ENCODE data around the gene ZFHX3.

The ZFHX3 gene

DNA sequence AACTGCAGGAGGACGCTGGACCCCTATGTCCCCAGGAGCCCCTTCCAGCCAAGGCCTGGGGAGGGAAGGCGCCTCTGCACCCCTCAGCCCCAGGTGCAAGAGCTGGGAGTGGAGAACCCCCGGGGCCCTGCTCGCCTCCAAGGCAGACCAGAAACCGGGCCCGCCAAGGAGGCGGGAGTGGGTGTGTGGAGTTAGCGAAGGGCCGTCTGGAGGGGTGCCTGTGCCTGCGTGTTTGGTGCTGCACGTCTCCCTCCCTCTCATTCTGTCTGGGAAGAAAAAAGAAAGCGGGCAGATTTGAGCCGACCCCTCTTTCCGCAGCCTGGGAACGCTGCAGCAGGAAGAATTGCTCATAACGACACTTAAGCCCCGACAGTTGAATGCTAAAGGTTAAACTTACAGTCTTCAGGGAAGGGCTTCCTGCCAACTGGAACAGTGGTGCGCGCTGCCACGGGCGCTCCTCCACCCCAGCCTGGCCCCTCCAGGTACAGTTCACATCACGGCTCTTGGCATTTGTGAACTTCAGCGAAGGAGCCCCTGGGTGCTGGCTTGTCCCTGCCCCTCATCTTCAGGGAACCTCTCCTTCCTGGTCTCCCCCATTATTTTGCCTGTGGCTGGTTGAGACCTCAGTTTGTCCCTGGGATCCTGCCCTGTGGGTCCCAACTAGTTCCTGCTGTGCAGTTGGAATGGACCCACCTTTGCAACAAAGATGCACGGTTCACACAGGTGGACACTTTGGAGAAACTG is 19.2 kb upstream of the ZFHX3 start:
- TF ChIP-seq, protein P1, sequence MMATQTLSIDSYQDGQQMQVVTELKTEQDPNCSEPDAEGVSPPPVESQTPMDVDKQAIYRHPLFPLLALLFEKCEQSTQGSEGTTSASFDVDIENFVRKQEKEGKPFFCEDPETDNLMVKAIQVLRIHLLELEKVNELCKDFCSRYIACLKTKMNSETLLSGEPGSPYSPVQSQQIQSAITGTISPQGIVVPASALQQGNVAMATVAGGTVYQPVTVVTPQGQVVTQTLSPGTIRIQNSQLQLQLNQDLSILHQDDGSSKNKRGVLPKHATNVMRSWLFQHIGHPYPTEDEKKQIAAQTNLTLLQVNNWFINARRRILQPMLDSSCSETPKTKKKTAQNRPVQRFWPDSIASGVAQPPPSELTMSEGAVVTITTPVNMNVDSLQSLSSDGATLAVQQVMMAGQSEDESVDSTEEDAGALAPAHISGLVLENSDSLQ (IDR thresholded peaks at IDR 0.05), result no peak
- TF ChIP-seq ARNT (IDR thresholded peaks at IDR 0.05) (no peak), CTBP1 (IDR thresholded peaks at IDR 0.05; ENCODE audit: borderline replicate concordance) (no peak), ZNF384 (IDR thresholded peaks at IDR 0.05) (no peak), BHLHE40 (IDR thresholded peaks at IDR 0.05; ENCODE audit: borderline replicate concordance) (no peak), SP1 (IDR thresholded peaks at IDR 0.05) (no peak)
- POLR2A ChIA-PET, result no interaction called here
- DNase-seq (ENCODE audit: extremely low spot score), result no peak
- CTCF ChIA-PET, result no interaction called here

DNA sequence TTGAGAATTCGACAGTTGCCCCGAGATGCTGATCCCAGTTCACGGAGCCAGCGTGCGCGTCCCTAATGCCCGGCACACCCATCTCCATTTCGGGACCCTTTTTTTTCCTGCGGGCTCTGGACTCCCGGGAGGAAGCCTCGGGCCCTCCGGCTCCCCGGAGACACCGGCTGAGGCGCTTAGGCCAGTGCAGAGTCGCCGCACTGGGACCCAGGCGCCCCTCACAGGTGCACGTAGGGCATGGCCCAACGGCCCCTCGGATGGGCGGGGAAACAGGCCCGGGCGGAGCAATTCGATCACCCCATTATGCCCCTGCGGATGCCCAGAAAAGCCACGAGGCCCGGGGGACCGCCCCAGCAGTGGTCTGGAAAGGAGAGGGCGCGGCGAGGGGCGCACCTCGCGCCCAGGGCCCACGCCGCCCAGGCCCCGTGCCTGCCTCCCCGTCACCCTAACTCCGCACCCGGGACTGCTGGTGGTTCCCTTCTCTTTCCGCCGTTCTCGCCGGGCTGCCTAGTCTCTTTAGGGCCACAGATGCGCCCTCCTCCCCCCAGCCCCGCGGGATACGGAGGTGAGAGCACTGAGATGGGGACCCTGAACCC is 18.5 kb upstream of the ZFHX3 start:
- POLR2A ChIA-PET, result no interaction called here

DNA sequence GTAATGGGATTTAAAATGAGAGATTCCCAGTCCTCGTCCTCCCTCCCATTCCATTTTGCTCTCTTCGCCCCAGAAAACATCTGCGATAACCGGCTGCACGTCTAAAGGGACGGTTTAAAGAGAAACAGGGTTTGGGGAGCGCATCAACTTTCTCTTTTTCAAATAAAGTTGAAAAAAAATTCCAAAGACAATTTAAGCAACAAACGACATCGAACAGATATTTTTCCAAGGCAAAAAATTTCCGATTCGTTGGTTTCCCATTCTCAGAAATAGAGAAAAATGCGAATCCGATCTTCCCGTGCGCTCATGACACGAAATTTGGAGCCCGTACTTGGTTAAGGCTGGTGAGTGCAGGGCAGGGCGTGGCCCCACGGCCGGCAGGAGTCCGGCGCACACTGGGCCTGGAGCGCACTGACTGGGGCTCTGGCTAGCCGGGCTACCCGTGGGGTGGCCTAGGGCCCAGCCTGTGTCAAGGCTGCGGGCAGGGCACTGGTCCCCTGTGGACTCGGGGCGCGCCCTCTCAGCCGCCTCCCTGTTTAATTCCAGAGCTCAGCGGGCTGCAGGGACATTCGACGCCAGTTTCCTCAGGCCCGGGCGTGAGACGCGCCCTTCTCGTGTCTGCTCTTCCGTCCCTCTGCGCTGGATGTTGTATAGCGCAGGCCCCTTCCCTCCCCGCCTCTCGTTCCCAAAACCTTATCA is 17.9 kb upstream of the ZFHX3 start:
- TF ChIP-seq, protein P1 (IDR thresholded peaks at IDR 0.05), result no peak
- TF ChIP-seq FOXK2 (IDR thresholded peaks at IDR 0.05) (no peak), L3MBTL2 (conservative IDR thresholded peaks at IDR 0.05) (no peak), TARDBP (IDR thresholded peaks at IDR 0.05) (no peak), LEF1 (IDR thresholded peaks at IDR 0.05; ENCODE audit: borderline replicate concordance) (no peak), FOXA1 (IDR thresholded peaks at IDR 0.05) (no peak), HDGF (IDR thresholded peaks at IDR 0.05; ENCODE audit: borderline replicate concordance) (no peak), ZNF384 (IDR thresholded peaks at IDR 0.05) (no peak), SP1 (IDR thresholded peaks at IDR 0.05) (no peak), CTBP1 (IDR thresholded peaks at IDR 0.05; ENCODE audit: borderline replicate concordance) (no peak), FOXM1 (IDR thresholded peaks at IDR 0.05; ENCODE audit: borderline replicate concordance) (no peak), SUZ12 (IDR thresholded peaks at IDR 0.05) (no peak), BHLHE40 (IDR thresholded peaks at IDR 0.05; ENCODE audit: borderline replicate concordance) (no peak), ELF4 (IDR thresholded peaks at IDR 0.05) (no peak), NFRKB (IDR thresholded peaks at IDR 0.05) (no peak), ARNT (IDR thresholded peaks at IDR 0.05) (no peak)
- ChIA-PET POLR2A (no interaction called here), CTCF (no interaction called here)
- no peak for DNase-seq (ENCODE audit: extremely low spot score)

More for the DNA sequence above, 18.5 kb upstream of the ZFHX3 start:
- no peak for DNase-seq (ENCODE audit: extremely low spot score)
- CTCF ChIA-PET, result no interaction called here
- no peak for TF ChIP-seq SP1 (IDR thresholded peaks at IDR 0.05)
- TF ChIP-seq ARNT (IDR thresholded peaks at IDR 0.05), result no peak
- TF ChIP-seq FOXM1 (IDR thresholded peaks at IDR 0.05; ENCODE audit: borderline replicate concordance), result no peak
- no peak for TF ChIP-seq FOXK2 (IDR thresholded peaks at IDR 0.05)
- TF ChIP-seq SUZ12 (IDR thresholded peaks at IDR 0.05), result no peak
- TF ChIP-seq BHLHE40 (IDR thresholded peaks at IDR 0.05; ENCODE audit: borderline replicate concordance), result no peak
- TF ChIP-seq FOXA1 (IDR thresholded peaks at IDR 0.05), result no peak
- TF ChIP-seq ZNF384 (IDR thresholded peaks at IDR 0.05), result no peak

DNA sequence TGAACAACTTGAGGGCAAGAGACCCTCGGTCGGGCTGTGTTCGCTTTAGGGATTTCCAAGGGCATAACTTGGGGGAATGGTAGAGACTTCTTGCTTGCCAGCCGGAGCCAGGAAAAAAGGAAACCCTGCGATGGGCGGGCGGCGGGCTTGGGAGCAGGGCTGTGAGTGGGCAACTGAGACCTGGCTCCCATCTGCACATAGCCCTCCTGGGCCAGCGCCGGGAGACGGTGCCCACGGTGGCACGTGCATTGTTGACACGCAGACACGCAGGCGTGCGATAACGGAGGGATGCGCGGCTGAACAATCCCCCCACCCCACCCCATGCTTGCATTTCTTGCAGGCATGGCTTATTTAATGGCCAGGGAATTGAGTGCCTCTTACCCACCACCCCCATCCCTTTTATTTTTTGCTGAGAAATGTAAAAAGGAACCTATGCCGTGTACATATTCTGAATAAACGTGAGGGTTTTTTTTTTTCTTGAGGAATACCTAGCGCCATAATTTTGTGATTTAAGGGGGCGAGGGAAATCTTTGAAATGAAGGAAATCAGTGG is 17.1 kb upstream of the ZFHX3 start:
- POLR2A ChIA-PET, result no interaction called here
- DNase-seq (ENCODE audit: extremely low spot score), result no peak
- CTCF ChIA-PET, result no interaction called here
- TF ChIP-seq ELF4 (IDR thresholded peaks at IDR 0.05) (no peak), FOXM1 (IDR thresholded peaks at IDR 0.05; ENCODE audit: borderline replicate concordance) (no peak), CTBP1 (IDR thresholded peaks at IDR 0.05; ENCODE audit: borderline replicate concordance) (no peak), L3MBTL2 (conservative IDR thresholded peaks at IDR 0.05) (no peak)
- TF ChIP-seq, protein P1 (IDR thresholded peaks at IDR 0.05), result no peak

DNA sequence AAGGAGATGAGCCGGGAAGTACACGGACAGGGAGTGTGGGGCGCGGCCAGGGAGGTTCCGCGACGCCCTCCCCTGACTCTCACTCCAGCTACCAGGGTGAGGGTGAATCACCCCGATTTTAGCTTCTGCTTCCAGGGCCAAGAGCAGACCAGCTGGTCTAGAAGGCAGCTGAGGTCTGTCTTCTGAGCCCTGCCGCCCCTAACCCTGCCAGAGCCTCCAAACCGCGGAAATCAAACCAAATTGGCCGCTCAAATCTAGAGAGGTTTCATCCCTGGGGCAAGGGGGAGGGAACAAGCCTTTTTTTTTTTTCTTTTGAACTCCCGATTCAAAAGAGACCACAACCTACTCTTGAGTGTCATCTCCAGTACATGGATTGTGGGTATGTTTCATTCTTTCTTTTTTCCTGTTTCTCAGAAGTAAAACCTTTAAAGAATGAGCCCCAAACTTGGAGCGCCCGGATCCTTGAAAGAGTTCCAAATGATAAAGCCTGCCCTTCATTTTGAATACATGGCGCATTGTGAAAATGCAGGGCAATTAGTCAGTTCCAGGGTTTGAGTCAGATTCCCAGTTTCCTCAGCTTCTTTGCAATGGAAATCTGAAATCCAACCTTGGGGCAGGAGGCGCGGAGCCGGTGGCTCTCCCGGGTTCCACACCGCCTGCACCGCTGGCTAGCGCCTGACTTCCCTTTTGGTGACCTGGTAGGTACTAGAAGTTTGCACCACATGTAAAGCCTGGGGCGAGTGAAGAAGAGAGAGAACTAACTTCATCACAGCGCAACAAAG is 16.5 kb upstream of the ZFHX3 start:
- TF ChIP-seq ELF4 (IDR thresholded peaks at IDR 0.05) (no peak), ARNT (IDR thresholded peaks at IDR 0.05) (no peak), FOXK2 (IDR thresholded peaks at IDR 0.05) (no peak), FOXA1 (IDR thresholded peaks at IDR 0.05) (no peak)
- CTCF ChIA-PET, result interaction anchor here (0.7 kb wide), 1 partner anchor 553 kb away, joined by 3 read pairs; no protein-coding TSS in a partner anchor
- POLR2A ChIA-PET, result interaction anchor here (1.5 kb wide), 1 partner anchor 42 kb away, joined by 4 read pairs; no protein-coding TSS in a partner anchor
- DNase-seq (ENCODE audit: extremely low spot score), result no peak
